Subcutaneous adipose tissue (tissue), 4 donors: ENCODE measurements around the gene DLEC1. TPM values are rescaled to one million over a fixed set of nuclear protein-coding genes. Genes with fewer than 3 reads are reported as not detected.

Source experiments
- total RNA-seq, 4 donors: library from RNA; depleted of rRNA; stranded (reverse); fragments of >200 nt; gene quantifications; one replicate each; pipeline ENCODE4 v1.1.0, GENCODE V29; 2016
- TF ChIP-seq, protein P1 (sequence below): fragments of 450-650 bp; IDR thresholded peaks from one replicate; pipeline ENCODE4 v1.5.1; 2016; ENCODE audit warnings: low read depth, mild to moderate bottlenecking, control low read depth, antibody characterized with exemption, moderate library complexity

The DLEC1 gene
- total RNA-seq, 4 donors from 2014 or later: 0.85 to 1.3 (median 1.2) TPM

GRCh38 chr3:38008191-38008701, 30.8 kb upstream of the DLEC1 start:
- TF ChIP-seq, protein P1, sequence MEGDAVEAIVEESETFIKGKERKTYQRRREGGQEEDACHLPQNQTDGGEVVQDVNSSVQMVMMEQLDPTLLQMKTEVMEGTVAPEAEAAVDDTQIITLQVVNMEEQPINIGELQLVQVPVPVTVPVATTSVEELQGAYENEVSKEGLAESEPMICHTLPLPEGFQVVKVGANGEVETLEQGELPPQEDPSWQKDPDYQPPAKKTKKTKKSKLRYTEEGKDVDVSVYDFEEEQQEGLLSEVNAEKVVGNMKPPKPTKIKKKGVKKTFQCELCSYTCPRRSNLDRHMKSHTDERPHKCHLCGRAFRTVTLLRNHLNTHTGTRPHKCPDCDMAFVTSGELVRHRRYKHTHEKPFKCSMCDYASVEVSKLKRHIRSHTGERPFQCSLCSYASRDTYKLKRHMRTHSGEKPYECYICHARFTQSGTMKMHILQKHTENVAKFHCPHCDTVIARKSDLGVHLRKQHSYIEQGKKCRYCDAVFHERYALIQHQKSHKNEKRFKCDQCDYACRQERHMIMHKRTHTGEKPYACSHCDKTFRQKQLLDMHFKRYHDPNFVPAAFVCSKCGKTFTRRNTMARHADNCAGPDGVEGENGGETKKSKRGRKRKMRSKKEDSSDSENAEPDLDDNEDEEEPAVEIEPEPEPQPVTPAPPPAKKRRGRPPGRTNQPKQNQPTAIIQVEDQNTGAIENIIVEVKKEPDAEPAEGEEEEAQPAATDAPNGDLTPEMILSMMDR: no peak

- TF ChIP-seq, protein P1: no peak
These were observed 29.9 kb upstream of the DLEC1 start for GRCh38 chr3:38008971-38009580.

- TF ChIP-seq, protein P1: no peak
These were observed 29.0 kb upstream of the DLEC1 start for GRCh38 chr3:38009807-38010591.

DNA sequence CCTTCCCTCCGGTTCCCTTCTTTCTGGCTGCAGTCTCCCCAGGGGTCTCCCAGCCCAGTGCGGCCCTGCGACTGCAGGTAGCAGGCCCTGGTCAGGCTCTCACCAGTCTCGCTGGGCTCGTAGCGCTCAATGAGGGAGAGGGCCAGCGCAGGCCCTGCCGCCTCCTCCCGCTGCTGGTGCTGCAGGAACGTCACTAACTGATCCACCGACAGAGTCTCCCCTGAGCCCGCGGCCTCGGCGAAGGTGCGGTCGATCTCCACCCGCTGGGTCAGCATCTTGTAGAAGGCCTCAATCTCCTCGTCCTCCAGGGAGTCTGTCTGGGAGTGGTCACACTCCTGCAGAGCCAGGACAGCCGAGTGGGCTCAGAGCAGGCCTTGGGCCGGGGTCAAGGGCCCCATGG, 27.9 kb upstream of the DLEC1 start:
- TF ChIP-seq, protein P1: no peak

GRCh38 chr3:38015485-38015884, 23.5 kb upstream of the DLEC1 start:
- TF ChIP-seq, protein P1: no peak

- TF ChIP-seq, protein P1: no peak
These were observed 23.0 kb upstream of the DLEC1 start for GRCh38 chr3:38015984-38016383.

GRCh38 chr3:38016410-38016809, 22.6 kb upstream of the DLEC1 start:
- TF ChIP-seq, protein P1: no peak
